Activated CD4-positive, alpha-beta memory T cell treated with anti-CD3 and anti-CD28 coated beads for 36 hours (primary cell): ENCODE data around the gene GXYLT2. TPM values are rescaled to one million over a fixed set of nuclear protein-coding genes. Genes with fewer than 3 reads are reported as not detected.
A peak's percentile ranks its signal among the peaks of the same experiment; 100 is the strongest.
"Not testable (repeated sequence)": the region's sequence is repeated elsewhere in the genome, so short reads cannot be mapped to it uniquely, and the experiment has no call there.

Experiments used
- CTCF ChIA-PET: fragments of 350-600 bp; sonication (Branson Sonifier 250); formaldehyde crosslinking; loops from one replicate; lab custom pipeline; 2021; ENCODE audit warnings: antibody characterized with exemption, inconsistent platforms; lab: Charles Lee
- POLR2A ChIA-PET: fragments of 350-600 bp; sonication (Branson Sonifier 250); formaldehyde crosslinking; loops from one replicate; lab custom pipeline; 2021; ENCODE audit warnings: antibody characterized with exemption; lab: Charles Lee
- DNase-seq: peaks from one replicate; pipeline ENCODE4 v3.0.0-alpha.2; 2020
- H3K27ac Mint-ChIP-seq: one replicate; pipeline ENCODE4 v1.8.0; 2021; ENCODE audit warnings: mixed read lengths
- H3K27me3 Mint-ChIP-seq: one replicate; pipeline ENCODE4 v1.8.0; 2021; ENCODE audit warnings: mixed read lengths
- H3K36me3 Mint-ChIP-seq: one replicate; pipeline ENCODE4 v1.8.0; 2021; ENCODE audit warnings: mixed read lengths
- H3K4me1 Mint-ChIP-seq: one replicate; pipeline ENCODE4 v1.8.0; 2021; ENCODE audit warnings: low read depth, mixed read lengths
- H3K4me3 Mint-ChIP-seq: one replicate; pipeline ENCODE4 v1.8.0; 2021; ENCODE audit warnings: mild to moderate bottlenecking, mixed read lengths
- H3K9me3 Mint-ChIP-seq: one replicate; pipeline ENCODE4 v1.8.0; 2021; ENCODE audit warnings: mixed read lengths
- intact Hi-C: fragments of 100-400 bp; cut with micrococcal nuclease; formaldehyde crosslinking; loops from one replicate; pipeline ENCODE4 v1.15.1; 2023
- total RNA-seq, 2 experiments: library from RNA; stranded (reverse); gene quantifications; one replicate each; pipeline ENCODE4 v1.2.3, GENCODE V29; 2021

Gene GXYLT2
- total RNA-seq, 2 experiments from 2014 or later = not detected

GRCh38 chr3:72912532-72912931 lies 24.7 kb downstream of the GXYLT2 start:
- H3K4me1 Mint-ChIP-seq = no peaks in the 10 kb centered on the region
- intact Hi-C loops = no loop called here
- DNase-seq = no peak
- H3K36me3 Mint-ChIP-seq = no peaks in the 10 kb centered on the region
- no peak overlapping the region for H3K27ac Mint-ChIP-seq
- no peaks in the 10 kb centered on the region for H3K9me3 Mint-ChIP-seq
- ChIA-PET CTCF (interaction anchor here (1.4 kb wide), 1 partner anchor 24 kb away, joined by 3 read pairs; no protein-coding TSS in a partner anchor), POLR2A (no interaction called here)
- H3K27me3 Mint-ChIP-seq = peaks cover 9% of the 10 kb centered on the region
- no peak overlapping the region for H3K4me3 Mint-ChIP-seq

- H3K27ac Mint-ChIP-seq = no peak overlapping the region
- ChIA-PET CTCF (no interaction called here), POLR2A (no interaction called here)
- intact Hi-C loops = no loop called here
- no peaks in the 10 kb centered on the region for H3K9me3 Mint-ChIP-seq
- no peak for DNase-seq
- H3K27me3 Mint-ChIP-seq = peaks cover 9% of the 10 kb centered on the region
- H3K4me3 Mint-ChIP-seq = no peak overlapping the region
- H3K4me1 Mint-ChIP-seq = no peaks in the 10 kb centered on the region
- H3K36me3 Mint-ChIP-seq = no peaks in the 10 kb centered on the region
Measured at GRCh38 chr3:72914383-72914782, 26.5 kb downstream of the GXYLT2 start.

GRCh38 chr3:72916250-72916649 lies 28.4 kb downstream of the GXYLT2 start:
- intact Hi-C loops = no loop called here
- CTCF ChIA-PET = no interaction called here
- Mint-ChIP-seq H3K4me1 (no peaks in the 10 kb centered on the region), H3K36me3 (no peaks in the 10 kb centered on the region), H3K27ac (no peak overlapping the region), H3K9me3 (no peaks in the 10 kb centered on the region), H3K27me3 (peaks cover 9% of the 10 kb centered on the region), H3K4me3 (no peak overlapping the region)
- no peak for DNase-seq
- POLR2A ChIA-PET = no interaction called here

- intact Hi-C loops = no loop called here
- Mint-ChIP-seq H3K36me3 (no peaks in the 10 kb centered on the region), H3K27ac (no peak overlapping the region), H3K9me3 (no peaks in the 10 kb centered on the region), H3K4me3 (no peak overlapping the region), H3K27me3 (peaks cover 13% of the 10 kb centered on the region), H3K4me1 (no peaks in the 10 kb centered on the region)
- ChIA-PET POLR2A (no interaction called here), CTCF (no interaction called here)
- no peak for DNase-seq
Measured at GRCh38 chr3:72919520-72919919, 31.7 kb downstream of the GXYLT2 start.

GRCh38 chr3:72924055-72924454 lies 36.2 kb downstream of the GXYLT2 start:
- Mint-ChIP-seq H3K4me1 (no peaks in the 10 kb centered on the region), H3K27me3 (peaks cover 7% of the 10 kb centered on the region), H3K4me3 (no peak overlapping the region), H3K9me3 (peaks cover 2% of the 10 kb centered on the region), H3K36me3 (no peaks in the 10 kb centered on the region), H3K27ac (no peak overlapping the region)
- intact Hi-C loops = no loop called here
- POLR2A ChIA-PET = no interaction called here
- CTCF ChIA-PET = interaction anchor here (0.6 to 1.1 kb wide), 2 partner anchors 133 to 158 kb away, joined by 3 read pairs; no protein-coding TSS in a partner anchor
- peak; percentile 13 for DNase-seq

GRCh38 chr3:72928781-72929735 lies 41.2 kb downstream of the GXYLT2 start:
- DNase-seq, H3K36me3 Mint-ChIP-seq, POLR2A ChIA-PET, intact Hi-C loops, CTCF ChIA-PET, H3K27ac Mint-ChIP-seq, H3K4me3 Mint-ChIP-seq, H3K27me3 Mint-ChIP-seq, H3K9me3 Mint-ChIP-seq, H3K4me1 Mint-ChIP-seq: not testable (repeated sequence)

- H3K27me3 Mint-ChIP-seq = peaks cover 2% of the 10 kb centered on the region
- intact Hi-C loops = no loop called here
- DNase-seq = no peak
- no peak overlapping the region for H3K27ac Mint-ChIP-seq
- ChIA-PET POLR2A (no interaction called here), CTCF (interaction anchor here (0.5 to 2.0 kb wide), 2 partner anchors 126 to 156 kb away, joined by 4 to 6 read pairs; no protein-coding TSS in a partner anchor)
- H3K4me3 Mint-ChIP-seq = no peak overlapping the region
- no peaks in the 10 kb centered on the region for H3K36me3 Mint-ChIP-seq
- H3K4me1 Mint-ChIP-seq = no peaks in the 10 kb centered on the region
- H3K9me3 Mint-ChIP-seq = peaks cover 5% of the 10 kb centered on the region
Measured at GRCh38 chr3:72930754-72931153, 42.9 kb downstream of the GXYLT2 start.

GRCh38 chr3:72932416-72932815 lies 44.6 kb downstream of the GXYLT2 start:
- ChIA-PET POLR2A (no interaction called here), CTCF (interaction anchor here (2.0 kb wide), 1 partner anchor 125 kb away, joined by 6 read pairs; no protein-coding TSS in a partner anchor)

GRCh38 chr3:72938471-72939265 lies 50.8 kb downstream of the GXYLT2 start:
- peak; percentile 34 for DNase-seq
- H3K27me3 Mint-ChIP-seq = peaks cover 2% of the 10 kb centered on the region
- H3K4me3 Mint-ChIP-seq = no peak overlapping the region
- CTCF ChIA-PET = interaction anchor here (0.6 to 4.8 kb wide), 10 partner anchors 37 to 151 kb away, joined by 3 to 69 read pairs (median 6); partner anchors contain the start of gene PPP4R2
- POLR2A ChIA-PET = no interaction called here
- intact Hi-C loops = loop anchor here (1.0 kb wide), 4 partner anchors 59 to 148 kb away; partner anchors contain the start of gene SHQ1
- H3K4me1 Mint-ChIP-seq = peaks cover 3% of the 10 kb centered on the region
- H3K36me3 Mint-ChIP-seq = no peaks in the 10 kb centered on the region
- no peaks in the 10 kb centered on the region for H3K9me3 Mint-ChIP-seq
- no peak overlapping the region for H3K27ac Mint-ChIP-seq

More at GRCh38 chr3:72932416-72932815, 44.6 kb downstream of the GXYLT2 start:
- no peak overlapping the region for H3K27ac Mint-ChIP-seq
- DNase-seq = no peak
- H3K27me3 Mint-ChIP-seq = peaks cover 2% of the 10 kb centered on the region
- no peaks in the 10 kb centered on the region for H3K4me1 Mint-ChIP-seq
- H3K9me3 Mint-ChIP-seq = peaks cover 5% of the 10 kb centered on the region
- no peaks in the 10 kb centered on the region for H3K36me3 Mint-ChIP-seq
- intact Hi-C loops = no loop called here
- H3K4me3 Mint-ChIP-seq = no peak overlapping the region

GRCh38 chr3:72941245-72941644 lies 53.4 kb downstream of the GXYLT2 start:
- Mint-ChIP-seq H3K27me3 (no peaks in the 10 kb centered on the region), H3K4me1 (peaks cover 10% of the 10 kb centered on the region), H3K36me3 (no peaks in the 10 kb centered on the region), H3K4me3 (no peak overlapping the region), H3K27ac (no peak overlapping the region), H3K9me3 (no peaks in the 10 kb centered on the region)
- CTCF ChIA-PET = interaction anchor here (4.5 to 4.8 kb wide), 2 partner anchors 114 to 145 kb away, joined by 20 to 69 read pairs; no protein-coding TSS in a partner anchor
- no peak for DNase-seq
- POLR2A ChIA-PET = no interaction called here
- intact Hi-C loops = no loop called here

- ChIA-PET CTCF (interaction anchor here (4.5 to 4.8 kb wide), 2 partner anchors 113 to 144 kb away, joined by 20 to 69 read pairs; no protein-coding TSS in a partner anchor), POLR2A (no interaction called here)
- intact Hi-C loops = no loop called here
- Mint-ChIP-seq H3K27ac (no peak overlapping the region), H3K36me3 (no peaks in the 10 kb centered on the region), H3K9me3 (no peaks in the 10 kb centered on the region), H3K27me3 (no peaks in the 10 kb centered on the region), H3K4me1 (peaks cover 10% of the 10 kb centered on the region), H3K4me3 (no peak overlapping the region)
- DNase-seq = no peak
Measured at GRCh38 chr3:72942427-72942826, 54.6 kb downstream of the GXYLT2 start.

GRCh38 chr3:72944696-72945095 lies 56.9 kb downstream of the GXYLT2 start:
- H3K27ac Mint-ChIP-seq = no peak overlapping the region
- DNase-seq = no peak
- ChIA-PET CTCF (interaction anchor here (3.8 to 4.5 kb wide), 2 partner anchors 112 to 141 kb away, joined by 18 to 20 read pairs; no protein-coding TSS in a partner anchor), POLR2A (no interaction called here)
- intact Hi-C loops = no loop called here
- peaks cover 6% of the 10 kb centered on the region for H3K4me1 Mint-ChIP-seq
- peaks cover 2% of the 10 kb centered on the region for H3K27me3 Mint-ChIP-seq
- H3K9me3 Mint-ChIP-seq = no peaks in the 10 kb centered on the region
- H3K36me3 Mint-ChIP-seq = no peaks in the 10 kb centered on the region
- no peak overlapping the region for H3K4me3 Mint-ChIP-seq
